ENCODE measurements around the gene PRDM10.

DNA sequence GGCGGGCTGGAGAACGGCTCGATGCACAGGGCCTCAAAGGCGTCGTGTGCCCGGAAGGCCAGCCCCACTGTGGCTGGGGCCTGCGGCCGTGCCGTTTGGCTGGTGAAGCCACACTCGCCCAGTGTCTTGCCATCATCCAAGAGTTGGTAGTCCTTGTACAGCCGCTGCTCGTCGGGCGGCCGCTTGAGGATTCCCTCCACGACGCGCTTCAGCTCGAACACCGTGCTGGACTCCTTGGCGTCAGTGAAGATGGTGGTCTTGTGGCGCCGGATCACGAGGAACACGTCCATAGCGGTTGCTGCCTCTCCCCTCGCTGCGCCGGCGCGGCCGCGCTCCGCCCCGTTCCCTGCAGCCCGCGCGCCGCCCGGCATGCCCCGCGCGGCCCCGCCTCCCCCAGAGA is 30.3 kb upstream of the PRDM10 start:
- no peak for TF ChIP-seq POLR2AphosphoS5 (IDR thresholded peaks at IDR 0.05; ENCODE audit: low read depth, low read length)
- TF ChIP-seq POLR2A (IDR thresholded peaks at IDR 0.05; ENCODE audit: low read depth, low read length), result no peak
